GM06990 (cell line): ENCODE results near the gene POLD2.

Source experiments
- DNase-seq: peaks from one replicate; pipeline ENCODE4 v3.0.0-alpha.2; 2011; ENCODE audit not compliant: insufficient read length; ENCODE audit errors: extremely low read depth
- H3K27me3 ChIP-seq: replicated peaks from 2 replicates; pipeline ENCODE4 v1.6.0; 2011; ENCODE audit warnings: low read length; ENCODE audit not compliant: control insufficient read depth, insufficient read depth
- H3K36me3 ChIP-seq: 2 replicates; pipeline ENCODE4 v1.5.1; 2011; ENCODE audit warnings: low read length; ENCODE audit not compliant: control insufficient read depth, insufficient read depth
- H3K4me3 ChIP-seq: replicated peaks from 2 replicates; pipeline ENCODE4 v1.5.1; 2011; ENCODE audit warnings: low read depth, mild to moderate bottlenecking, control low read depth, low read length
- CTCF ChIP-seq: IDR thresholded peaks from 2 replicates; pipeline ENCODE4 v1.5.1; 2011; ENCODE audit warnings: low read length, control low read depth, mild to moderate bottlenecking, inconsistent platforms; ENCODE audit not compliant: insufficient read depth, poor library complexity, severe bottlenecking

POLD2 gene

GRCh38 chr7:44083796-44084195, 39.6 kb downstream of the POLD2 start:
- no peak for DNase-seq
- Histone ChIP-seq H3K27me3 (no peaks in the 10 kb centered on the region), H3K36me3 (peaks cover 18% of the 10 kb centered on the region), H3K4me3 (no peak overlapping the region)
- no peak for TF ChIP-seq CTCF

GRCh38 chr7:44082541-44083207, 40.7 kb downstream of the POLD2 start:
- no peak for TF ChIP-seq CTCF
- peaks cover 26% of the 10 kb centered on the region for H3K36me3 ChIP-seq
- H3K4me3 ChIP-seq = peak overlapping the region; percentile 74
- DNase-seq = no peak
- no peaks in the 10 kb centered on the region for H3K27me3 ChIP-seq

GRCh38 chr7:44081266-44081748, 42.0 kb downstream of the POLD2 start:
- peak; percentile 20 for TF ChIP-seq CTCF
- Histone ChIP-seq H3K36me3 (peaks cover 30% of the 10 kb centered on the region), H3K4me3 (peak overlapping the region; percentile 94), H3K27me3 (no peaks in the 10 kb centered on the region)
- DNase-seq = peak; percentile 68

- Histone ChIP-seq H3K36me3 (peaks cover 34% of the 10 kb centered on the region), H3K27me3 (no peaks in the 10 kb centered on the region), H3K4me3 (peak overlapping the region; percentile 94)
- TF ChIP-seq CTCF = no peak
- no peak for DNase-seq
Observed at GRCh38 chr7:44080686-44081265, 42.6 kb downstream of the POLD2 start.

- no peak overlapping the region for H3K4me3 ChIP-seq
- no peak for TF ChIP-seq CTCF
- no peaks in the 10 kb centered on the region for H3K27me3 ChIP-seq
- DNase-seq = no peak
- H3K36me3 ChIP-seq = peaks cover 39% of the 10 kb centered on the region
Observed at GRCh38 chr7:44080118-44080517, 43.2 kb downstream of the POLD2 start.
